Putamen (tissue), 1 donor: ENCODE data around the gene ZSCAN25.
A peak's percentile ranks its signal among the peaks of the same experiment; 100 is the strongest.
"Not testable (repeated sequence)": the region's sequence is repeated elsewhere in the genome, so short reads cannot be mapped to it uniquely, and the experiment has no call there.

Experiments used
- DNase-seq: peaks from one replicate; pipeline ENCODE4 v3.0.0-alpha.2; 2016; ENCODE audit warnings: low spot score

ZSCAN25 gene

GRCh38 chr7:99617192-99617781, 541 bp downstream of the ZSCAN25 start:
- no peak for DNase-seq

DNA sequence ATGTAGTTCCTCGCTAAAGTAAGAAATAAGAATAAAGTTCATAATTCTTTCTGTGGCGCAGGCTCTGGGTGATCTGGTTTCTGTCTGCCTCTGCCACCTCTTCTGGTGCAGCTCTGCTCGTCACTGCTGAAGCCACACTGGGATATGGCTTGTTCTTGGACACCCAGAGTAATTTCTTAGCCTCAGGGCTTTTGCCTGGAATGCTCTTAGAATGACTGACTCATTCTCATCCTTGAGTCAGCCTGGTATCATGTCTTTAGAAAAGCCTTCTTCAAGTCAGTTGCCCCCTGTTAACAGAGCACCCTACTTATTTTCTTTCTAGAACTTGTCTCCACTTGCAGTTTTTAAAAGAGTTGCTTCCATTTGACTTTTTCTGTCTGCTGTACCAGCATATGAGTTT, 2.0 kb downstream of the ZSCAN25 start:
- no peak for DNase-seq

- no peak for DNase-seq
Measured at GRCh38 chr7:99619571-99620130, 2.9 kb downstream of the ZSCAN25 start.

GRCh38 chr7:99621271-99621670, 4.5 kb downstream of the ZSCAN25 start:
- no peak for DNase-seq

- DNase-seq: no peak
Measured at GRCh38 chr7:99622596-99622995, 5.8 kb downstream of the ZSCAN25 start.

DNA sequence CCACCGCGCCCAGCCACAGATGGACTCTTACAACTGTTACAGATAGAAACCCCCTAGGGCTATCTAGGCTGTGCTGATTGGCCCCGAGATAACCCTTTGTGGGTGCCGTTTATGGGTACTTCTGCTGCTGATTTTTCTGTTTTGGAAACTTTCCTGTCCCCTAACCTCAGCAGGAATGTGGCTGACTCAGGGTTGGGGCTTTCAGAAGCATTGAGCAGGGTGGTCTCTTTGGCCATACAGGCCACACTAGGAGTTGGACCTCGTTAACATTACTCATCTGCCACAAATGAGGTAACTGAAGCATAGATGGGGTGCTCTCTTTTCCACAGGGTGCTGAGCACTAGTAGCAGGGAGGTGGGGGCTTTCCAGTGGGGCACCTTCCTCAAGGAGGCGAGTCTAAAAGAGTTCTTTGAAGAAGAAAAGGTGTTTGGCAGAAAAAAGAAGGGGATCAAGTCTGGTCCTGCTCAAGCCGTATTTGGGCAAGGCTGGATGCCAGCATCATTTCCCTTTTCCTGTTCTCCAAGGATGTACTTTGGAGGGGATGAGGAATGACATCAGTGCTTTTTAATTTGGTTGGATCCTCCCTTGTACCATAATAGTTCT, 6.4 kb downstream of the ZSCAN25 start:
- no peak for DNase-seq

GRCh38 chr7:99623702-99624447, 7.1 kb downstream of the ZSCAN25 start:
- DNase-seq: peak; percentile 12

DNA sequence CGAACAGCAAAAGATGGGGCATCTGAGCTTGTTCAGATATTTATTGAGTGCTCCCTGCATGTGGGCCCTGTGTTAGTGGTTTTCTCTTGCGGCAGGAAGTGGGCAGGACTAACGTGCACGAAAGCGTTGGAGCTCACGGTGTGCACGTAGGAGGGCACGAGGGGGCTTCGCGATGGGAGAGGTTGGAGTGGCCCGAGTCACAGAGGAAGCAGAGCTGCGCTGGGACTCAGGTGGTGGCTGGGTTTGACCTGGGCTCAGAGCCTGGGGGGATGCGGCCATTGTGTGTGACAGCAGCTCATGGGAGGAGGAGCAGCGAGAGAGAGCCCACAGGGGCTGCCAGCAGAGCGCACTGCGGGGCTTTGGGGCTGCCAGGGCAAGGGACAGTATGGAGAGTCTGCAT, 7.7 kb downstream of the ZSCAN25 start:
- DNase-seq: no peak

DNA sequence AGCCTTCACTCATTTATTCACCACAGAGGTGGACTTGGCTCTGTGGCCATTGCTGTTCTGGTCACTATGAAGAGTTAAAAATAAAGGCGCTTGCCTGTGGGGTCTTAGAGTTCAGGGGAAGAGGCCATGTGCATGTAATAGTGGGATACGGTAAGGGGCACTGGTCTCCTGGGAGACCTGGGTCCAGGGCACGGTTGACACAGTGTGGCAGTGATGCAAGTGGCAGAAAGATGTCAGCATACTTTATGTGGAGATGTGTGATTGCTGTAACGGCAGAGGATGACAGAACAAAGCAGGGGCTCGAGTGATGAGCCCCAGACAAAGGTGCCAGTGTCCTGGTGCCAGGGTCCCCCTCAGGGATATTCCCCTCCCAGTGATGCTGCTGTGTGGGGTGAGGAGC, 8.6 kb downstream of the ZSCAN25 start:
- no peak for DNase-seq

DNA sequence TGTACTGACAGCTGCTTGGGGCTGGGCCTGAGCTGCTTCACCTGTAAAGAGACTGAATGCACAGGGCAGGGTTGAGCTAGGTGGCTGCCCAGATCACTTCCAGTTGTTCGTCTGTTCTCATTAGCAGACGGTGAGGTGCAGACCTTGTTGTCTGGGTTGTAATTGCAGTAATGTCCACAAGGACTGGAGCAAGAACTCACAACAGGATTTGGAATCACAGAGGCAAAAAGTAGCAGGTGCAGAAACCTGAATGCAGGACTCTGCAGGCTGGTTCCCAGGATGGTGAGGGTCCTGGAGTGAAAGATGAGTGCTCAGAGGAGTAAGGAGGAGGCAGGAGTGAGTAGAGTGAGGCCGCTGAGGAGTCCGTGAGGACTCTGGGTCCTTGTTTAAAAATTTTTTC, 9.2 kb downstream of the ZSCAN25 start:
- DNase-seq: no peak

- DNase-seq: no peak
Measured at GRCh38 chr7:99626661-99627060, 9.9 kb downstream of the ZSCAN25 start.

- no peak for DNase-seq
Measured at GRCh38 chr7:99627513-99627912, 10.8 kb downstream of the ZSCAN25 start.

DNA sequence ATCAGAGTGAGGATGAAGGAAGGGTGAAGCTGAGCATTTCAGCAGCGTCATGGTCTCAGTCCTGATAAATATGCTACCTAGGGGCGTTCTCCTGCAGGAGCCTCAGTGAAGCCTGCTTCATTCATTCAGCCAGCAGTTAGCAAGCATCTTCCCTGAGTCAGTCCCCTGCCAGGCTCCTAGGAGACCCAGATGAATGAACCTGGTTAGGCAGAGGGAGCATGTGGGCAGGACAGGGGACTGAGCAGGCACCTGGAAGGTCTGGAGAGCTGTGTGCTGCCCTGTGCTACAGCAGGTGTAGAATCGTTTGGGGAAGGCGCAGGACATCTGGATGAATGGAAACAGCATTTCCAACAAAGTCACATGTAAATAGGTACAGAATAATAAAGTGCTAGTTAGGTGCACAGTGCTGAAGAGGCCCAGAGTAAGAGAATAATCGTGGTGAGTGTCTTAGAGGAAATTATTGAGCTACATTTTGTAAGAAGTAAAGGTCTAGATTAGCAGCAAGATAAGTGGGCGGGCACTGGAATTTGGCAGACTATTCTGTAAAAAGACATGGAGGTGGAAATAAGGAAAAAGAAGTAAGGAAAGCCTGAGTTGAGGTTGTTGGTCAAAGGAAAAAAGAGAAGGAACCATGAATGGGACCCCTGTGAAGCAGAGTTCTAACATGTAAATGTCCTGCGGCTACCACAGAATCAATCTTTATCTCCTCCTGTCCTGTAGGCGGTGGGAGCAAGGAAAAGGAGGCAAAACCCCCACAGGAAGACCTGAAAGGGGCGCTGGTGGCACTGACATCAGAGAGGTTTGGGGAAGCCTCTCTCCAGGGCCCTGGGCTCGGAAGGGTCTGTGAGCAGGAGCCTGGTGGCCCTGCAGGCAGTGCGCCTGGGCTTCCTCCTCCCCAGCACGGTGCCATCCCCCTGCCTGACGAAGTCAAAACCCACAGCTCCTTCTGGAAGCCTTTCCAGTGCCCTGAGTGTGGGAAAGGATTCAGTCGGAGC, 12.0 kb downstream of the ZSCAN25 start:
- DNase-seq: peak; percentile 32

DNA sequence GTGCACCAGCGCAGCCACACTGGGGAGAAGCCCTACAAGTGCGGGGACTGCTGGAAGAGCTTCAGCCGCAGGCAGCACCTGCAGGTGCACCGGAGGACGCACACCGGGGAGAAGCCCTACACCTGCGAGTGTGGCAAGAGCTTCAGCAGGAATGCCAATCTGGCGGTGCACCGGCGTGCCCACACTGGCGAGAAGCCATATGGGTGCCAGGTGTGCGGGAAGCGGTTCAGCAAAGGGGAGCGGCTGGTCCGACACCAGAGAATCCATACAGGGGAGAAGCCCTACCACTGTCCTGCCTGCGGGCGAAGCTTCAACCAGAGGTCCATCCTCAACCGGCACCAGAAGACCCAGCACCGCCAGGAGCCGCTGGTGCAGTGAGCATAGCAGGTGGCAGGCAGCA, 12.9 kb downstream of the ZSCAN25 start:
- no peak for DNase-seq

GRCh38 chr7:99631295-99632109, 14.8 kb downstream of the ZSCAN25 start:
- no peak for DNase-seq

DNA sequence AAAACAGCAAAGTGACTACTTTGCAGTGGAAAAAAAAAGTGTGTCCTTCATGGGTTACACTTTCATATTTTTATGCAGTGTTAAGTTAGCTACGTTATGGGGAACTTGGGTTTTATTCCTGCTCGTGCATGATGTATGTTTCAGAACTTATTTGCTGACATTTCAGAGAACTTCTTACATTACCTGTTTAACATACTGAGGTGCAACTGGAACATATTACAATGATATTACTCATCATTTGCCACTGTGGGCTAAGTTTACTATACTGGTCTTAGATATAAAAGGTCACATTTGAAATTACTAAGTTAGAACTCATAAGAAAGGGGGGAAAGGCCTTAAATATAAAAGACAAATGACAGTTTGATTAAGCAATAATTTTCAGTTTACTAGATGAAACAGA, 20.7 kb downstream of the ZSCAN25 start:
- DNase-seq: not testable (repeated sequence)

GRCh38 chr7:99638731-99639130, 22.0 kb downstream of the ZSCAN25 start:
- no peak for DNase-seq

GRCh38 chr7:99639267-99639666, 22.5 kb downstream of the ZSCAN25 start:
- DNase-seq: no peak

- DNase-seq: no peak
Measured at GRCh38 chr7:99642027-99642426, 25.3 kb downstream of the ZSCAN25 start.

- no peak for DNase-seq
Measured at GRCh38 chr7:99643464-99643863, 26.7 kb downstream of the ZSCAN25 start.

DNA sequence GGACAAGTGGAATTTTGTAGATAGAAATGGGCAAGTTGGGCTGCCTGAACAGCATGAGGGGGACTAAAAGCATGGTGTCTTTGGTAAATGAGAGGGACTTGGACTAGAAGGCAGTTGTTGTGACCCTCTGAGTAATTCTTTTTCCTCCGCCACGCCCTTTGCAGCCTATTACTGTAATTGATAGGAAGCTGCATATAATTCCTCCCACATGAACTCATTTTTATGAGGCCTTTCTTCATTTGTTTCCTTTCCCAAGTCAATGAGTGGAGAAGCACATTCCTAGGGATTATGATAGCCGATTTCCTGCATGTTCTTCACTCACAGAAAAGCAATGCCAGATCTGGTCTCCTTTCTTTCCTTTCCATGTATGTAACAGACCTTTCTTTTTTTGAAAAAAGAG, 27.7 kb downstream of the ZSCAN25 start:
- DNase-seq: no peak
